ENCODE measurements around the gene PCDH12.

DNA sequence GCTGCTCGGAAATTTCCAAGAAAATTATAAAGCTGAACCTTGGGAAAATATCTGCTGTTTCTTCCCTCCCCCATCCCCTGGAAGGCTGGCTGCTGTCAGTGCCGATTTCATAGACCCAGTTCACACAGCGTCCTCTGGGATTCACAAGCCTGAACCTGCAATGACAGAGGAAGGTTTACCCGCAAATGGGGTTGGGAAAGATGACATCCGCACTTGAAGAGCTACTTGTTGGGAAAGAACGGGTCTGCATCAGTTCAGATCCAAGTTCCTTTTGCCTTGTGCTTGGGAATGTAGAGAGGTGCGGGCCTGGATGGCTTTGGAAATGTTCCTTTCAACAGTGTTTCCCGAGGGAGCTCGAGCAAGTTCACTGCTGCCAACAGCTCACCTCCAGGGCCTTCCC lies 13.9 kb downstream of the PCDH12 start:
- TF ChIP-seq, protein P1, sequence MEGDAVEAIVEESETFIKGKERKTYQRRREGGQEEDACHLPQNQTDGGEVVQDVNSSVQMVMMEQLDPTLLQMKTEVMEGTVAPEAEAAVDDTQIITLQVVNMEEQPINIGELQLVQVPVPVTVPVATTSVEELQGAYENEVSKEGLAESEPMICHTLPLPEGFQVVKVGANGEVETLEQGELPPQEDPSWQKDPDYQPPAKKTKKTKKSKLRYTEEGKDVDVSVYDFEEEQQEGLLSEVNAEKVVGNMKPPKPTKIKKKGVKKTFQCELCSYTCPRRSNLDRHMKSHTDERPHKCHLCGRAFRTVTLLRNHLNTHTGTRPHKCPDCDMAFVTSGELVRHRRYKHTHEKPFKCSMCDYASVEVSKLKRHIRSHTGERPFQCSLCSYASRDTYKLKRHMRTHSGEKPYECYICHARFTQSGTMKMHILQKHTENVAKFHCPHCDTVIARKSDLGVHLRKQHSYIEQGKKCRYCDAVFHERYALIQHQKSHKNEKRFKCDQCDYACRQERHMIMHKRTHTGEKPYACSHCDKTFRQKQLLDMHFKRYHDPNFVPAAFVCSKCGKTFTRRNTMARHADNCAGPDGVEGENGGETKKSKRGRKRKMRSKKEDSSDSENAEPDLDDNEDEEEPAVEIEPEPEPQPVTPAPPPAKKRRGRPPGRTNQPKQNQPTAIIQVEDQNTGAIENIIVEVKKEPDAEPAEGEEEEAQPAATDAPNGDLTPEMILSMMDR (IDR thresholded peaks at IDR 0.05), result no peak
- TF ChIP-seq POLR2A (IDR thresholded peaks at IDR 0.05), result no peak
